HepG2 (cell line): ENCODE data around the gene PROC. TPM values are rescaled to one million over a fixed set of nuclear protein-coding genes. Genes with fewer than 3 reads are reported as not detected.

Experiments
- ADNP ChIP-seq: sonication (generic); formaldehyde crosslinking; IDR thresholded peaks from 2 replicates; pipeline ENCODE4 v1.4.0; 2020; ENCODE audit warnings: missing genetic modification reagents
- AKNA ChIP-seq: sonication (generic); formaldehyde crosslinking; IDR thresholded peaks from 2 replicates; pipeline ENCODE4 v1.4.0; 2020; ENCODE audit warnings: missing genetic modification reagents, borderline replicate concordance
- ATF5 ChIP-seq: sonication (generic); formaldehyde crosslinking; IDR thresholded peaks from 2 replicates; pipeline ENCODE4 v1.4.0; 2020; ENCODE audit warnings: mild to moderate bottlenecking, low read depth, missing genetic modification reagents
- IKZF4 ChIP-seq: sonication (generic); formaldehyde crosslinking; IDR thresholded peaks from 2 replicates; pipeline ENCODE4 v1.5.1; 2020; ENCODE audit warnings: borderline replicate concordance, mild to moderate bottlenecking, low read depth, missing genetic modification reagents; ENCODE audit errors: not compliant biosample characterization
- MTA1 ChIP-seq: sonication (generic); formaldehyde crosslinking; IDR thresholded peaks from 2 replicates; pipeline ENCODE4 v1.4.0; 2020; ENCODE audit warnings: missing genetic modification reagents, mild to moderate bottlenecking, borderline replicate concordance
- NFIB ChIP-seq: sonication (generic); formaldehyde crosslinking; IDR thresholded peaks from 2 replicates; pipeline ENCODE4 v1.9.0; 2021; ENCODE audit warnings: missing genetic modification reagents, mild to moderate bottlenecking, borderline replicate concordance
- PATZ1 ChIP-seq: sonication (generic); formaldehyde crosslinking; IDR thresholded peaks from 2 replicates; pipeline ENCODE4 v1.4.0; 2020; ENCODE audit warnings: missing genetic modification reagents
- YY1 ChIP-seq: IDR thresholded peaks from 2 replicates; pipeline ENCODE4 v1.6.1; 2011; ENCODE audit warnings: low read length, low read depth, moderate library complexity, mild to moderate bottlenecking; ENCODE audit not compliant: insufficient read depth, insufficient replicate concordance
- ZBTB26 ChIP-seq: IDR thresholded peaks from 2 replicates; pipeline ENCODE4 v1.6.1; 2016; ENCODE audit warnings: missing compliant biosample characterization, missing genetic modification reagents, borderline replicate concordance
- ZBTB4 ChIP-seq: sonication (generic); formaldehyde crosslinking; IDR thresholded peaks from 2 replicates; pipeline ENCODE4 v1.4.0; 2020; ENCODE audit warnings: missing genetic modification reagents, mild to moderate bottlenecking, borderline replicate concordance
- ZNF556 ChIP-seq: sonication (generic); formaldehyde crosslinking; IDR thresholded peaks from 2 replicates; pipeline ENCODE4 v1.4.0; 2020; ENCODE audit warnings: mild to moderate bottlenecking, missing genetic modification reagents, borderline replicate concordance
- ZNF564 ChIP-seq: sonication (generic); formaldehyde crosslinking; IDR thresholded peaks from 2 replicates; pipeline ENCODE4 v1.8.1; 2023; ENCODE audit warnings: mild to moderate bottlenecking, missing genetic modification reagents
- ZNF616 ChIP-seq: sonication (generic); formaldehyde crosslinking; IDR thresholded peaks from 2 replicates; pipeline ENCODE4 v1.5.0; 2020; ENCODE audit warnings: low read depth, mild to moderate bottlenecking, missing genetic modification reagents
- ZNF83 ChIP-seq: sonication (generic); formaldehyde crosslinking; IDR thresholded peaks from 2 replicates; pipeline ENCODE4 v1.4.0; 2020; ENCODE audit warnings: missing genetic modification reagents, mild to moderate bottlenecking, borderline replicate concordance
- polyA plus RNA-seq, 8 experiments: library from polyadenylated mRNA; depleted of rRNA in 3 of 8; stranded (reverse) in 7 of 8; unstranded in 1 of 8; fragments of >200 nt; fragmentation: Illumina TruSeq in 4 of 8; extraction: Trizol in 4 of 8; gene quantifications; 2 replicates each; pipeline versions ENCODE4 v1.2.1 to v1.2.3, GENCODE V29; 2011 to 2016; ENCODE audit warnings: low read depth in 4 of 8, missing spikeins in 1 of 8, mixed read lengths in 1 of 8; ENCODE audit not compliant: insufficient read depth in 1 of 8
- total RNA-seq, 5 experiments: library from RNA; depleted of rRNA; stranded (reverse); fragments of >200 nt; fragmentation: Illumina TruSeq; extraction: Trizol; gene quantifications; 2 replicates each; pipeline ENCODE4 v1.2.3, GENCODE V29; 2016; ENCODE audit warnings: low read depth in 1 of 5

The PROC gene
- total and polyA plus RNA-seq, 2 of the 13 experiments (the other 11 are each of a cell fraction or from before 2014, with no cell fraction given) = 134 to 185 TPM

GRCh38 chr2:127414638-127415592, 3.3 kb upstream of the PROC start (continued):
- TF ChIP-seq ATF5 = no peak
- TF ChIP-seq ZNF83 (CRISPR knock-in tag) = no peak
- 0 out of 2 replicates have a peak, but pooled peaks have one; percentile 64 for TF ChIP-seq MTA1
- peak; percentile 70; the same call in 1 of the 2 replicates for TF ChIP-seq ZNF556 (CRISPR knock-in tag)
- no peak for TF ChIP-seq AKNA (CRISPR knock-in tag)
- no peak for TF ChIP-seq NFIB (CRISPR knock-in tag)
- TF ChIP-seq PATZ1 (CRISPR knock-in tag) = peak; percentile 93
- no peak for TF ChIP-seq IKZF4 (CRISPR knock-in tag)
- TF ChIP-seq ZNF616 (CRISPR knock-in tag) = no peak
- TF ChIP-seq ZNF564 = 0 out of 2 replicates have a peak, but pooled peaks have one; percentile 42
- TF ChIP-seq YY1 = no peak
- no peak for TF ChIP-seq ADNP (CRISPR knock-in tag)
- TF ChIP-seq ZBTB4 = no peak
- TF ChIP-seq ZBTB26 (CRISPR knock-in tag) = peak; percentile 23; the same call in 1 of the 2 replicates
